CD4-positive, alpha-beta memory T cell (primary cell): ENCODE data around the gene RRH. TPM values are rescaled to one million over a fixed set of nuclear protein-coding genes. Genes with fewer than 3 reads are reported as not detected.

Source experiments
- CTCF ChIA-PET: fragments of 350-600 bp; sonication (Branson Sonifier 250); formaldehyde crosslinking; loops from one replicate; lab custom pipeline; 2021; ENCODE audit warnings: inconsistent platforms; ENCODE audit not compliant: partially characterized antibody; lab: Charles Lee
- POLR2A ChIA-PET: fragments of 350-600 bp; sonication (Branson Sonifier 250); formaldehyde crosslinking; loops from one replicate; lab custom pipeline; 2021; ENCODE audit not compliant: partially characterized antibody; lab: Charles Lee
- DNase-seq, 5 donors: peaks; one replicate each; pipeline versions ENCODE4 v3.0.0 to v3.0.0-alpha.2; 2020 to 2022; ENCODE audit warnings: mixed read lengths in 1 of 5
- H3K27ac ChIP-seq: one replicate; pipeline ENCODE4 v1.7.0; 2013; ENCODE audit warnings: low read depth, low read length
- H3K27me3 ChIP-seq: 2 replicates; pipeline ENCODE4 v1.7.0; 2013; ENCODE audit warnings: mild to moderate bottlenecking, low read length, moderate library complexity; ENCODE audit not compliant: insufficient read depth
- H3K36me3 ChIP-seq: 2 replicates; pipeline ENCODE4 v1.7.0; 2013; ENCODE audit warnings: mild to moderate bottlenecking, low read length, moderate library complexity; ENCODE audit not compliant: insufficient read depth
- H3K4me1 ChIP-seq: 2 replicates; pipeline ENCODE4 v1.7.0; 2013; ENCODE audit warnings: mild to moderate bottlenecking, low read length, moderate library complexity; ENCODE audit not compliant: insufficient read depth
- H3K4me3 ChIP-seq, 2 donors: one replicate each; pipeline ENCODE4 v1.7.0; 2013; ENCODE audit warnings: low read length in 2 of 2, mild to moderate bottlenecking in 1 of 2
- H3K9me3 ChIP-seq, 2 donors: one replicate each; pipeline ENCODE4 v1.7.0; 2013; ENCODE audit warnings: low read length in 2 of 2, control low read depth in 1 of 2; ENCODE audit not compliant: control insufficient read depth in 1 of 2
- H3K27ac Mint-ChIP-seq, 7 donors: one replicate each; pipeline ENCODE4 v1.8.0; 2020 to 2021; ENCODE audit warnings: mixed read lengths in 7 of 7, mild to moderate bottlenecking in 6 of 7, inconsistent platforms in 3 of 7, moderate library complexity in 3 of 7
- H3K27me3 Mint-ChIP-seq, 2 donors: one replicate each; pipeline ENCODE4 v1.8.0; 2020 to 2021; ENCODE audit warnings: mixed read lengths in 2 of 2
- H3K36me3 Mint-ChIP-seq, 2 donors: one replicate each; pipeline ENCODE4 v1.8.0; 2020 to 2021; ENCODE audit warnings: mixed read lengths in 2 of 2, inconsistent platforms in 1 of 2, mild to moderate bottlenecking in 1 of 2
- H3K4me1 Mint-ChIP-seq, 4 donors: one replicate each; pipeline ENCODE4 v1.8.0; 2020 to 2021; ENCODE audit warnings: mixed read lengths in 4 of 4, mild to moderate bottlenecking in 1 of 4
- H3K4me3 Mint-ChIP-seq, 8 donors: one replicate each; pipeline ENCODE4 v1.8.0; 2020 to 2021; ENCODE audit warnings: mixed read lengths in 8 of 8, mild to moderate bottlenecking in 7 of 8, moderate library complexity in 6 of 8, inconsistent platforms in 3 of 8
- H3K9me3 Mint-ChIP-seq, 8 donors: one replicate each; pipeline ENCODE4 v1.8.0; 2020 to 2021; ENCODE audit warnings: mixed read lengths in 8 of 8, mild to moderate bottlenecking in 5 of 8, inconsistent platforms in 3 of 8, moderate library complexity in 1 of 8
- intact Hi-C: fragments of 100-400 bp; cut with micrococcal nuclease; formaldehyde crosslinking; loops from one replicate; pipeline ENCODE4 v1.15.1; 2023
- polyA plus RNA-seq, 2 donors: library from polyadenylated mRNA; unstranded; fragments of 300-500 nt; fragmentation: Illumina TruSeq; gene quantifications; one replicate each; pipeline ENCODE4 v1.2.3, GENCODE V29; 2021
- total RNA-seq, 2 experiments: library from RNA; stranded (reverse); gene quantifications; one replicate each; pipeline ENCODE4 v1.2.3, GENCODE V29; 2021

Gene RRH
- total and polyA plus RNA-seq, 4 experiments from 2014 or later: 0.30 TPM; not detected in 3

GRCh38 chr4:109861916-109862511 lies 34.2 kb downstream of the RRH start:
- Histone ChIP-seq H3K4me1 (no peaks in the 10 kb centered on the region), H3K9me3 (no peaks in the 10 kb centered on the region), H3K4me3 (no peak overlapping the region), H3K27me3 (no peaks in the 10 kb centered on the region), H3K27ac (no peak overlapping the region), H3K36me3 (no peaks in the 10 kb centered on the region)
- Mint-ChIP-seq H3K27me3 (no peaks in the 10 kb centered on the region), H3K4me3 (no peak overlapping the region), H3K4me1 (no peaks in the 10 kb centered on the region), H3K27ac (no peak overlapping the region), H3K9me3 (peaks cover 0 to 42% (median 30%) of the 10 kb centered on the region in 8 donors), H3K36me3 (peaks cover 16 to 26% of the 10 kb centered on the region in 2 donors)
- ChIA-PET CTCF (no interaction called here), POLR2A (interaction anchor here (0.5 kb wide), 1 partner anchor 302 kb away, joined by 3 read pairs; the partner anchor contains the start of gene MCUB)
- intact Hi-C loops: no loop called here
- DNase-seq: no peak

DNA sequence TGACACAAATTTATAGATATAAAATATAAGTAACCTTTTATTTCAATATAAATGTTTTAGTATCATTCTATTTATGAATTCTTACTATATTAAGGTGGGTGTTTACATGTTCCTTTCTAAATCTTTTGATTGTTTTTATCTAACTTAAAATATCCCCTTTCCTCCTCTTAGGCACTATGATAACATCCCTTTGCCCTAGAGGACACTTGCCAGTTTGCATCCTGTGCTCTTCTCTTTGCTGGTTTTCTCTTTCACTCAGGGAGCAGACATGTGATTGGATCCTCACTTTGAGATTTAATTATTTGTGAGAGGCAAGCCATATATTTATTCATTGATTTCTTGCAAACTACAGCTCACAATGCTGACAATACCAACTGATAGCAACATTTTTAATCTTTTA lies 36.4 kb downstream of the RRH start:
- H3K9me3 Mint-ChIP-seq: peaks cover 0 to 25% (median 18%) of the 10 kb centered on the region in 8 donors
- no peak overlapping the region for H3K4me3 Mint-ChIP-seq
- no peaks in the 10 kb centered on the region for H3K27me3 Mint-ChIP-seq
- peaks cover 5 to 12% of the 10 kb centered on the region in 2 donors for H3K36me3 Mint-ChIP-seq
- Histone ChIP-seq H3K27ac (no peak overlapping the region), H3K36me3 (no peaks in the 10 kb centered on the region), H3K4me3 (no peak overlapping the region), H3K4me1 (no peaks in the 10 kb centered on the region), H3K27me3 (no peaks in the 10 kb centered on the region), H3K9me3 (no peaks in the 10 kb centered on the region)
- intact Hi-C loops: no loop called here
- ChIA-PET CTCF (no interaction called here), POLR2A (no interaction called here)
- no peak overlapping the region for H3K27ac Mint-ChIP-seq
- no peaks in the 10 kb centered on the region for H3K4me1 Mint-ChIP-seq
- no peak for DNase-seq

GRCh38 chr4:109870061-109870460 lies 42.3 kb downstream of the RRH start:
- Histone ChIP-seq H3K4me1 (no peaks in the 10 kb centered on the region), H3K27ac (no peak overlapping the region), H3K27me3 (no peaks in the 10 kb centered on the region), H3K9me3 (no peaks in the 10 kb centered on the region), H3K4me3 (no peak overlapping the region), H3K36me3 (no peaks in the 10 kb centered on the region)
- DNase-seq: no peak
- H3K4me1 Mint-ChIP-seq: no peaks in the 10 kb centered on the region
- H3K27ac Mint-ChIP-seq: no peak overlapping the region
- intact Hi-C loops: no loop called here
- no peak overlapping the region for H3K4me3 Mint-ChIP-seq
- H3K27me3 Mint-ChIP-seq: peaks cover 0 to 1% of the 10 kb centered on the region in 2 donors
- POLR2A ChIA-PET: no interaction called here
- CTCF ChIA-PET: no interaction called here
- no peaks in the 10 kb centered on the region for H3K9me3 Mint-ChIP-seq
- H3K36me3 Mint-ChIP-seq: peaks cover 7 to 19% of the 10 kb centered on the region in 2 donors

- H3K27ac ChIP-seq: no peak overlapping the region
- Mint-ChIP-seq H3K4me3 (no peak overlapping the region), H3K36me3 (peaks cover 6 to 19% of the 10 kb centered on the region in 2 donors), H3K9me3 (peaks cover 0 to 2% (median 0%) of the 10 kb centered on the region in 8 donors), H3K27ac (no peak overlapping the region), H3K27me3 (peaks cover 4 to 6% of the 10 kb centered on the region in 2 donors), H3K4me1 (no peaks in the 10 kb centered on the region)
- no peaks in the 10 kb centered on the region for H3K4me1 ChIP-seq
- no peaks in the 10 kb centered on the region for H3K27me3 ChIP-seq
- ChIA-PET CTCF (no interaction called here), POLR2A (no interaction called here)
- intact Hi-C loops: no loop called here
- no peaks in the 10 kb centered on the region for H3K36me3 ChIP-seq
- H3K9me3 ChIP-seq: no peaks in the 10 kb centered on the region
- no peak for DNase-seq
- no peak overlapping the region for H3K4me3 ChIP-seq
Observed at GRCh38 chr4:109872065-109872464, 44.3 kb downstream of the RRH start.

DNA sequence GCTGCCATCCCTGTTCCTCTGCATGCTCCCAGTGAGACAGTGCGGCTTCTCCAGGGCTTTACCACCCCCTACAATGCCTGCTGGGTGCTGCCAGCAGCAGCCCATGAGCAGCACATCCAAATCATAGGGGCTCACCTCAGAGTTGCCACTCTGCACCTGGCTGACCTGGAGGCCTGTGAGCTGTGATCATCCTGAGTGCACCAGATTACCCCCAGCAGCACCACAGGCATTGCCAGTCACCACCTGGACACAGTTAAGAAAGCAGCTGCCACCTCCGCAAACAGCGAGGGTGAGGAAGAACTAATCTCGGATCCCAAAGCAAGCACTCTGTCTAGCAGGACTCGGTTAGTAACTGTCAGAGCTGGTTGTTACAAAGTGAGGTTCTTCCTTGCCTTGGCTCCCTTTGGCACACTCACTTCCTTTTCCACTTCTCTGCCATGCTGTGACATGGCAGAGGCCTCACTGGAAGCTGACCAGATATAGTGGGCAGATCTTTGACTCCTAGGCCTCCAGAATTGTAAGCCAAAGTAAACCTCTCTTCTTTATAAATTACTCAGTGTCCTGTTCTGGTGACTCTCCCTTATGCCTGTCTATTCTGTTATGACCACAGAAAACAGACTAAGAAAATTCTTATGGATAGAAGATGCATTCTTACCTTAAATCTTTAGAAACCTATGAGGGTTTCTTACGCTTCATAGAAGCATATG lies 45.3 kb downstream of the RRH start:
- H3K27ac Mint-ChIP-seq: no peak overlapping the region
- no peaks in the 10 kb centered on the region for H3K36me3 ChIP-seq
- no peak overlapping the region for H3K4me3 Mint-ChIP-seq
- no peak overlapping the region for H3K4me3 ChIP-seq
- no peaks in the 10 kb centered on the region for H3K27me3 ChIP-seq
- no peak overlapping the region for H3K27ac ChIP-seq
- no peaks in the 10 kb centered on the region for H3K9me3 ChIP-seq
- H3K36me3 Mint-ChIP-seq: peaks cover 6 to 19% of the 10 kb centered on the region in 2 donors
- H3K27me3 Mint-ChIP-seq: peaks cover 5 to 6% of the 10 kb centered on the region in 2 donors
- H3K4me1 Mint-ChIP-seq: no peaks in the 10 kb centered on the region
- DNase-seq: no peak
- CTCF ChIA-PET: no interaction called here
- no peaks in the 10 kb centered on the region for H3K4me1 ChIP-seq
- peaks cover 0 to 2% (median 0%) of the 10 kb centered on the region in 8 donors for H3K9me3 Mint-ChIP-seq
- POLR2A ChIA-PET: no interaction called here
- intact Hi-C loops: no loop called here

DNA sequence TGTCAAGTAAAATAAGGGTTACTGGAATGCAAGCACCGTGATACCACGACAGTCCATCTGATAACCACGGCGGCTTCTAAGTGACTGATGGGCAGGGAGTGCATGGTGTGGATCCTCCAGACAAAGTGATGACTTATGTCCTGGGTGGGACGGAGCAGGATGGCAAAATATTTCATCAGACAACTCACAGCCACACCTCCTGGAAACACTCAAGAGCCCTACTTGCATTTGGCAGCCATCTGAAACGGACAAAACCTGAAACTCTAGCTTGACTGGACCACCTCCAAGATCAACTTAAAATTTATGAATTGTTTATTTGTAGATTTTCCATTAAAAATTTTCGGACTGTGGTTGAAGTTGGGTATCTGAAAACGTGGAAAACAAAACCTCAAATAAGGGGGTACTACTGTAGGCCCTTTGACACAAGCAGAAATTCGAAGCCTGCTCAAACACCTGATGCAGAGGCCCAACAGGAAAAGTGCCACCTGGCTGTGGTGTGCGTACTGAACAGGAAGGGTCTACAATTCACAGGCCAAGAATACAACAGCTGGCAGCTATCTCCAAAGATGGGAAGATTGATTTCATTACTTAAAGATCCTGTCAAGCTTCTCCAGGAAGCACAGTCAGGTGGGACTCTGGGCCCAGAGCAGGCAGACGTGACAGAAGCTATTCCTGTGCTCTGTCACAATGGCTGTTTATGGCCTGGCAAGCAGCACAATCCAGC lies 46.2 kb downstream of the RRH start:
- peaks cover 0 to 2% (median 0%) of the 10 kb centered on the region in 8 donors for H3K9me3 Mint-ChIP-seq
- no peak overlapping the region for H3K27ac ChIP-seq
- H3K4me3 ChIP-seq: no peak overlapping the region
- H3K27ac Mint-ChIP-seq: no peak overlapping the region
- H3K4me3 Mint-ChIP-seq: no peak overlapping the region
- no peaks in the 10 kb centered on the region for H3K36me3 ChIP-seq
- H3K36me3 Mint-ChIP-seq: peaks cover 6 to 19% of the 10 kb centered on the region in 2 donors
- no peaks in the 10 kb centered on the region for H3K27me3 ChIP-seq
- ChIA-PET CTCF (no interaction called here), POLR2A (no interaction called here)
- peaks cover 8 to 11% of the 10 kb centered on the region in 2 donors for H3K27me3 Mint-ChIP-seq
- no peaks in the 10 kb centered on the region for H3K4me1 Mint-ChIP-seq
- H3K4me1 ChIP-seq: no peaks in the 10 kb centered on the region
- no peaks in the 10 kb centered on the region for H3K9me3 ChIP-seq
- intact Hi-C loops: no loop called here
- no peak for DNase-seq

DNA sequence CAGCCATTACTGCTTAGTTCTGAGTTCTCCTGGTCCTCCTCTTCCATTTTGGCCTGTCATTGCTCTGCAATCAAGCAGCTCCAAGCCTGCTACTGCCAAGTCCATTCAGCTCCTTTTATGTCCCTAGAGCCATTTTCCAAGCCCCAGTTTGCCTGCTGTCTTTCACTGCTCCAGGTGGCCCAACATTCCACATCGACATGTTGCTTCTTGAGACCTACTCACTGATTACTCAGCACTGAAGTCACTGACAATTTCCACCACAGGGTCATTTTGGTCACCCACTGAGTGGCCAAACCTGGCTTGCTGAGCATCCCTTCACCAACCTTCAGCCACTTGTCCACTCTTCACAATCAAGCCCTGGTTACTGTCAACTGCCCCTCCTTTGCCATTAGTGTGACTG lies 47.3 kb downstream of the RRH start:
- ChIA-PET POLR2A (no interaction called here), CTCF (no interaction called here)
- Mint-ChIP-seq H3K4me1 (no peaks in the 10 kb centered on the region), H3K9me3 (peaks cover 0 to 2% (median 0%) of the 10 kb centered on the region in 8 donors), H3K4me3 (no peak overlapping the region), H3K27ac (no peak overlapping the region), H3K27me3 (peaks cover 8 to 14% of the 10 kb centered on the region in 2 donors), H3K36me3 (peaks cover 0 to 10% of the 10 kb centered on the region in 2 donors)
- H3K9me3 ChIP-seq: no peaks in the 10 kb centered on the region
- intact Hi-C loops: no loop called here
- no peaks in the 10 kb centered on the region for H3K36me3 ChIP-seq
- no peaks in the 10 kb centered on the region for H3K27me3 ChIP-seq
- no peak overlapping the region for H3K4me3 ChIP-seq
- H3K27ac ChIP-seq: no peak overlapping the region
- no peak for DNase-seq
- H3K4me1 ChIP-seq: no peaks in the 10 kb centered on the region
